Hepatocyte (in vitro differentiated cells): ENCODE results near the gene SUPT7L.

Experiments
- EZH2phosphoT487 ChIP-seq: fragments of 200-600 bp; sonication (generic); IDR thresholded peaks from one replicate; pipeline ENCODE4 v1.6.1; 2018; ENCODE audit warnings: antibody characterized with exemption, mild to moderate bottlenecking, low read depth, moderate library complexity; ENCODE audit not compliant: unreplicated experiment, severe bottlenecking
- TF ChIP-seq, protein P1 (sequence below): fragments of 200-600 bp; sonication (generic); IDR thresholded peaks from 2 replicates; pipeline ENCODE4 v1.5.1; 2016; ENCODE audit warnings: antibody characterized with exemption, mild to moderate bottlenecking; ENCODE audit not compliant: poor library complexity

- TF ChIP-seq, protein P1, sequence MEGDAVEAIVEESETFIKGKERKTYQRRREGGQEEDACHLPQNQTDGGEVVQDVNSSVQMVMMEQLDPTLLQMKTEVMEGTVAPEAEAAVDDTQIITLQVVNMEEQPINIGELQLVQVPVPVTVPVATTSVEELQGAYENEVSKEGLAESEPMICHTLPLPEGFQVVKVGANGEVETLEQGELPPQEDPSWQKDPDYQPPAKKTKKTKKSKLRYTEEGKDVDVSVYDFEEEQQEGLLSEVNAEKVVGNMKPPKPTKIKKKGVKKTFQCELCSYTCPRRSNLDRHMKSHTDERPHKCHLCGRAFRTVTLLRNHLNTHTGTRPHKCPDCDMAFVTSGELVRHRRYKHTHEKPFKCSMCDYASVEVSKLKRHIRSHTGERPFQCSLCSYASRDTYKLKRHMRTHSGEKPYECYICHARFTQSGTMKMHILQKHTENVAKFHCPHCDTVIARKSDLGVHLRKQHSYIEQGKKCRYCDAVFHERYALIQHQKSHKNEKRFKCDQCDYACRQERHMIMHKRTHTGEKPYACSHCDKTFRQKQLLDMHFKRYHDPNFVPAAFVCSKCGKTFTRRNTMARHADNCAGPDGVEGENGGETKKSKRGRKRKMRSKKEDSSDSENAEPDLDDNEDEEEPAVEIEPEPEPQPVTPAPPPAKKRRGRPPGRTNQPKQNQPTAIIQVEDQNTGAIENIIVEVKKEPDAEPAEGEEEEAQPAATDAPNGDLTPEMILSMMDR: no peak
- no peak for TF ChIP-seq EZH2phosphoT487
Measured at GRCh38 chr2:27680571-27680970, 17.2 kb upstream of the SUPT7L start.
